Measurements from ENCODE around the gene PPP1R3F. TPM values are rescaled to one million over a fixed set of nuclear protein-coding genes. Genes with fewer than 3 reads are reported as not detected.

PPP1R3F gene
- total and polyA plus RNA-seq, 12 donors, result 2.6 to 11.6 (median 6.1) TPM

- H3K27me3 ChIP-seq, result peaks cover 3% of the 10 kb centered on the region
- no peaks in the 10 kb centered on the region for H3K4me1 ChIP-seq (replicated peaks in 1 of 2)
- TF ChIP-seq CTCF (IDR thresholded peaks at IDR 0.05) (no peak), POLR2A (IDR thresholded peaks at IDR 0.05) (no peak)
- H3K9me3 ChIP-seq (replicated peaks in 1 of 3), result no peaks in the 10 kb centered on the region
- H3K27ac ChIP-seq, result no peak overlapping the region
- 60 to 75% (median 73%) methylated on average over 1 to 9 of the region's 9 CpGs for WGBS, 4 donors
- peak in 2 of 7 donors; percentile 10 to 22 for DNase-seq
- H3K4me3 ChIP-seq, result no peak overlapping the region
- intact Hi-C loops (cut with DNase I), result no loop called here
- no peaks in the 10 kb centered on the region for H3K36me3 ChIP-seq (replicated peaks in 1 of 2)
Measured at GRCh38 chrX:49237060-49237459, 32.5 kb upstream of the PPP1R3F start.

DNA sequence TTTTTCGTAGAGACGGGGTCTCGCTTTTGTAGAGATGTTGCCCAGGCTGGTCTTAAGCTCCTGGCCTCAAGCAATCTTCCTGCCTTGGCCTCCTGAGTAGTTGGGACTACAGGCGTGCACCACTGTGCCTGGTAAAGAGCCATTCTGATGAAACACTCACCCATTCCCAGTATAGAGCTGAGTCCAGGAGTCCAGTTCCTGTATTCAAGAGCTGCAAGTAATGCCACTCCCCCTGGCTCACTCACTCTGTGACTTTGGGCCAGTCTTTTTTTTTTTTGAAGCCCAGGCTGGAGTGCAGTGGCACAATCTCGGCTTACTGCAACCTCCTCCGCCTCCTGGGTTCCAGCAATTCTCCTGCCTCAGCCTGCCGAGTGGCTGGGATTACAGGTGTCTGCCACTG lies 30.9 kb upstream of the PPP1R3F start:
- peaks cover 3% of the 10 kb centered on the region for H3K27me3 ChIP-seq
- intact Hi-C loops (cut with DNase I), result no loop called here
- TF ChIP-seq POLR2A (IDR thresholded peaks at IDR 0.05) (no peak), CTCF (IDR thresholded peaks at IDR 0.05) (no peak)
- WGBS, 4 donors, result 70 to 79% (median 76%) methylated on average over 4 to 7 of the region's 7 CpGs
- H3K9me3 ChIP-seq (replicated peaks in 1 of 3), result no peaks in the 10 kb centered on the region
- no peak for DNase-seq
- no peaks in the 10 kb centered on the region for H3K4me1 ChIP-seq (replicated peaks in 1 of 2)
- no peak overlapping the region for H3K4me3 ChIP-seq
- no peak overlapping the region for H3K27ac ChIP-seq
- H3K36me3 ChIP-seq (replicated peaks in 1 of 2), result peaks cover 0 to 7% of the 10 kb centered on the region in 2 donors

GRCh38 chrX:49242545-49243066 lies 27.0 kb upstream of the PPP1R3F start:
- intact Hi-C loops (cut with DNase I), result no loop called here
- DNase-seq, result no peak
- H3K27ac ChIP-seq, result no peak overlapping the region
- H3K27me3 ChIP-seq, result peaks cover 3% of the 10 kb centered on the region
- peaks cover 0 to 19% of the 10 kb centered on the region in 2 donors for H3K36me3 ChIP-seq (replicated peaks in 1 of 2)
- 86 to 95% (median 90%) methylated on average over 7 to 12 of the region's 12 CpGs for WGBS, 4 donors
- no peak overlapping the region for H3K4me3 ChIP-seq
- TF ChIP-seq CTCF (IDR thresholded peaks at IDR 0.05) (no peak), POLR2A (IDR thresholded peaks at IDR 0.05) (no peak)
- H3K4me1 ChIP-seq (replicated peaks in 1 of 2), result no peaks in the 10 kb centered on the region
- H3K9me3 ChIP-seq (replicated peaks in 1 of 3), result no peaks in the 10 kb centered on the region

GRCh38 chrX:49243166-49243565 lies 26.4 kb upstream of the PPP1R3F start:
- TF ChIP-seq POLR2A (IDR thresholded peaks at IDR 0.05) (no peak), CTCF (IDR thresholded peaks at IDR 0.05) (no peak)
- no peak for DNase-seq
- WGBS, 4 donors, result 87 to 93% (median 89%) methylated on average over 5 to 12 of the region's 12 CpGs; no CpG with 5 or more reads in 1 of the 4 donors

More at GRCh38 chrX:49243166-49243565, 26.4 kb upstream of the PPP1R3F start:
- no peaks in the 10 kb centered on the region for H3K4me1 ChIP-seq (replicated peaks in 1 of 2)
- no peaks in the 10 kb centered on the region for H3K9me3 ChIP-seq (replicated peaks in 1 of 3)
- no peak overlapping the region for H3K4me3 ChIP-seq
- peaks cover 0 to 19% of the 10 kb centered on the region in 2 donors for H3K36me3 ChIP-seq (replicated peaks in 1 of 2)
- H3K27me3 ChIP-seq, result peaks cover 2% of the 10 kb centered on the region
- H3K27ac ChIP-seq, result no peak overlapping the region
- intact Hi-C loops (cut with DNase I), result no loop called here
